ENCODE data around the gene PCAT6. TPM values are rescaled to one million over a fixed set of nuclear protein-coding genes. Genes with fewer than 3 reads are reported as not detected.

The PCAT6 gene
- 0.30 TPM in 1 of 2 replicates, not detected in the other for total RNA-seq (ENCODE audit: low replicate concordance)

GRCh38 chr1:202810615-202811295 is at the start of gene PCAT6:
PCAT6 (plus strand) TSS chr1:202810954.

GRCh38 chr1:202807926-202808757 is 2.6 kb upstream of the PCAT6 start, which contains the start of gene KDM5B:
KDM5B (minus strand) TSS chr1:202808421; CDS start chr1:202808305, 116 bp downstream.

Other genes with a start within 250 kb of the PCAT6 start
- gene SYT2, start 100.5 kb upstream of the PCAT6 start, total RNA-seq (ENCODE audit: low replicate concordance) = not detected in 2 replicates
- 55.0 and 64.0 TPM in 2 replicates for gene KDM5B, start 2.5 kb upstream of the PCAT6 start, total RNA-seq (ENCODE audit: low replicate concordance)
- gene RABIF, start 78.2 kb downstream of the PCAT6 start, total RNA-seq (ENCODE audit: low replicate concordance) = 5.7 and 8.2 TPM in 2 replicates
- 27.1 and 42.2 TPM in 2 replicates for gene KLHL12, start 116.3 kb downstream of the PCAT6 start, total RNA-seq (ENCODE audit: low replicate concordance)
- gene ADIPOR1, start 147.4 kb downstream of the PCAT6 start, total RNA-seq (ENCODE audit: low replicate concordance) = 94.3 and 141 TPM in 2 replicates
- gene CYB5R1, start 156.3 kb downstream of the PCAT6 start, total RNA-seq (ENCODE audit: low replicate concordance) = 55.0 and 58.0 TPM in 2 replicates
- gene TMEM183A, start 196.4 kb downstream of the PCAT6 start, total RNA-seq (ENCODE audit: low replicate concordance) = 72.4 and 84.7 TPM in 2 replicates
- 3.6 and 22.6 TPM in 2 replicates for gene PPFIA4, start 215.5 kb downstream of the PCAT6 start, total RNA-seq (ENCODE audit: low replicate concordance)